Liver (tissue), 9 donors: ENCODE results near the gene PKMYT1. TPM values are rescaled to one million over a fixed set of nuclear protein-coding genes. Genes with fewer than 3 reads are reported as not detected.

Source experiments
- DNase-seq: peaks from one replicate; pipeline ENCODE4 v3.0.0-alpha.2; 2017; ENCODE audit warnings: low spot score
- H3K27ac ChIP-seq, 2 donors: one replicate each; pipeline ENCODE4 v1.7.0; 2013; ENCODE audit warnings: inconsistent platforms in 2 of 2, low read length in 2 of 2, control low read depth in 1 of 2, low read depth in 1 of 2, mild to moderate bottlenecking in 1 of 2
- H3K27me3 ChIP-seq, 4 donors: one replicate each; pipeline versions ENCODE4 v1.6.1 to v1.7.0; 2013; ENCODE audit warnings: low read length in 3 of 4, inconsistent platforms in 1 of 4, mild to moderate bottlenecking in 1 of 4, moderate library complexity in 1 of 4; ENCODE audit not compliant: control insufficient read depth in 4 of 4, insufficient read depth in 4 of 4
- H3K36me3 ChIP-seq, 4 donors: one replicate each; pipeline versions ENCODE4 v1.6.1 to v1.7.0; 2013; ENCODE audit warnings: low read length in 3 of 4, mild to moderate bottlenecking in 3 of 4, low read depth in 1 of 4, moderate library complexity in 1 of 4; ENCODE audit not compliant: control insufficient read depth in 4 of 4, insufficient read depth in 3 of 4
- H3K4me1 ChIP-seq, 4 donors: one replicate each; pipeline versions ENCODE4 v1.6.1 to v1.7.0; 2013; ENCODE audit warnings: low read length in 3 of 4, mild to moderate bottlenecking in 3 of 4, moderate library complexity in 1 of 4; ENCODE audit not compliant: control insufficient read depth in 4 of 4, insufficient read depth in 4 of 4
- H3K4me3 ChIP-seq, 3 donors: one replicate each; pipeline versions ENCODE4 v1.6.1 to v1.7.0; 2013; ENCODE audit warnings: low read length in 3 of 3, control low read depth in 1 of 3, low read depth in 1 of 3, mild to moderate bottlenecking in 1 of 3
- H3K9ac ChIP-seq, 2 donors: one replicate each; pipeline ENCODE4 v1.7.0; 2013; ENCODE audit warnings: low read length in 2 of 2, mild to moderate bottlenecking in 2 of 2, moderate library complexity in 2 of 2, control low read depth in 1 of 2, low read depth in 1 of 2
- H3K9me3 ChIP-seq, 4 donors: one replicate each; pipeline versions ENCODE4 v1.6.1 to v1.7.0; 2013; ENCODE audit warnings: low read length in 3 of 4; ENCODE audit not compliant: control insufficient read depth in 4 of 4
- ATF3 ChIP-seq: IDR thresholded peaks from 2 replicates; pipeline ENCODE4 v1.6.1; 2016; ENCODE audit warnings: antibody characterized with exemption
- CTCF ChIP-seq: fragments of 150-350 bp; IDR thresholded peaks from 2 replicates; pipeline ENCODE4 v1.5.1; 2017; ENCODE audit warnings: improper control_type of control experiment, low read depth, low read length; ENCODE audit not compliant: missing input control
- EGR1 ChIP-seq, 2 donors: IDR thresholded peaks; 2 replicates each; pipeline ENCODE4 v1.6.1; 2016 to 2018; ENCODE audit warnings: antibody characterized with exemption in 2 of 2, low read depth in 2 of 2
- FOXA1 ChIP-seq: IDR thresholded peaks from 2 replicates; pipeline ENCODE4 v1.6.1; 2016; ENCODE audit warnings: antibody characterized with exemption
- FOXA2 ChIP-seq: IDR thresholded peaks from 2 replicates; pipeline ENCODE4 v1.6.1; 2016; ENCODE audit warnings: antibody characterized with exemption
- GABPA ChIP-seq, 2 donors: IDR thresholded peaks in 1 of 2; conservative IDR thresholded peaks in 1 of 2; 2 replicates each; pipeline ENCODE4 v1.6.1; 2016; ENCODE audit warnings: antibody characterized with exemption in 2 of 2, mild to moderate bottlenecking in 1 of 2, moderate library complexity in 1 of 2
- HNF4A ChIP-seq, 2 donors: conservative IDR thresholded peaks; 2 replicates each; pipeline ENCODE4 v1.6.1; 2016; ENCODE audit warnings: antibody characterized with exemption in 2 of 2, mild to moderate bottlenecking in 2 of 2
- HNF4G ChIP-seq: IDR thresholded peaks from 2 replicates; pipeline ENCODE4 v1.6.1; 2016; ENCODE audit warnings: antibody characterized with exemption
- JUND ChIP-seq, 2 donors: IDR thresholded peaks; 2 replicates each; pipeline ENCODE4 v1.6.1; 2016; ENCODE audit warnings: antibody characterized with exemption in 2 of 2
- NR2F2 ChIP-seq: IDR thresholded peaks from 2 replicates; pipeline ENCODE4 v1.6.1; 2016; ENCODE audit warnings: antibody characterized with exemption
- RAD21 ChIP-seq, 2 donors: IDR thresholded peaks; 2 replicates each; pipeline ENCODE4 v1.6.1; 2016; ENCODE audit warnings: antibody characterized with exemption in 2 of 2, mild to moderate bottlenecking in 2 of 2
- RXRA ChIP-seq, 2 donors: IDR thresholded peaks; 2 replicates each; pipeline ENCODE4 v1.6.1; 2017 to 2018; ENCODE audit warnings: antibody characterized with exemption in 2 of 2, mild to moderate bottlenecking in 1 of 2
- SP1 ChIP-seq: IDR thresholded peaks from 2 replicates; pipeline ENCODE4 v1.6.1; 2018; ENCODE audit warnings: antibody characterized with exemption, mild to moderate bottlenecking
- YY1 ChIP-seq: IDR thresholded peaks from 2 replicates; pipeline ENCODE4 v1.6.1; 2016; ENCODE audit warnings: antibody characterized with exemption, mild to moderate bottlenecking
- WGBS: extraction: QIAGEN DNeasy Blood & Tissue Kit; methylation state at CpG from one replicate; pipeline ENCODE4 v1.1.7; 2013; 5-methylcytosine and 5-hydroxymethylcytosine counted together
- polyA plus RNA-seq, 2 donors: library from polyadenylated mRNA; stranded (reverse) in 1 of 2; unstranded in 1 of 2; fragments of 200-250 nt in 1 of 2; fragments of >200 nt in 1 of 2; fragmentation: Nextera tagmentation in 1 of 2; extraction: Ambion mirVana in 1 of 2; gene quantifications; one replicate each; pipeline versions ENCODE4 v1.2.1 to v1.2.3, GENCODE V29; 2013 to 2015
- total RNA-seq, 2 donors: library from RNA; depleted of rRNA; stranded (reverse); fragments of >200 nt; gene quantifications; one replicate each; pipeline ENCODE4 v1.2.3, GENCODE V29; 2014
- TF ChIP-seq, protein P1 (sequence below): IDR thresholded peaks from 2 replicates; pipeline ENCODE4 v1.6.1; 2016; ENCODE audit warnings: antibody characterized with exemption, mild to moderate bottlenecking
- TF ChIP-seq, protein P2 (sequence below): IDR thresholded peaks from 2 replicates; pipeline ENCODE4 v1.6.1; 2016; ENCODE audit warnings: antibody characterized with exemption
- donor health status: healthy.
- donor health status: healthy.
- donor health status: healthy.
- donor health status: healthy.
- donor health status: healthy.

Gene PKMYT1
- total and polyA plus RNA-seq, 4 donors: 0.50 to 15.8 (median 2.6) TPM

DNA sequence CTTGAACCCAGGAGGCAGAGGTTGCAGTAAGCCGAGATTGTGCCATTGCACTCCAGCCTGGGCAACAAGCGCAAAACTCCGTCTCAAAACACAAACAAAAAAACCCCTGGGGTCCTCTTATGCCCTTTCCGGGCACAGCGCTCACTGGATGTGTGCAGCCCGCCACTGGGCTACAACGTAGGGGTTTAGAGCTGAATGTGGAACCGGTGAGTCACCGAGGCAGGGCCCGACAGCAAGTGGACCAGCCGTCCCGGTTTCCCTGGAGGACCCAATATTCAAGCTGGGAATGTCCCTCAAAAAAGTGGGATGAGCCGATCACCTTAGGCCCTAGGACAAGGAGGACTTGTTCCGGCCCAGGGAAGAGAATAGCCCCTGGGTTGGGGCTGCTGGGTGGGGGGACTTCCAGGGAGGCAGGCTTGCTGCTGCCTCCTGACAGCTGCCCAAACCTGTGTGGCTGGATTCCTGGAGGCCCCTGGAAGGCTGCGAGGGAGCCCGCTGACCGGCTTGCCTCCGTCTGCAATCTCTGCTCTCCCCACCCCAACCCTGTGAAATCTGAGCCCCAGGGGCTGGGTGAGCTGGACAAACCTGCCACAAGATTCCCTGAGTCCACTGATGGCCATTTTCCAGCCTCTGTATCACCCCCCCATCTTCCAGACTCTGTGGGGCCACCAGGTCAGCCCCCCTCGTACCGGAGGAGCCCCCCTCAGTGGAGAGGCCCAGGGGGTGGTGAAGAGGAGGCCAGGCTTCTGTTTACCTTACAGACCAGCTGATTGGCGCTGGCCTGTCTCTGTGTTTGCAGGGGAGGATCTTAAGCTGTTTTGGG is 29.5 kb upstream of the PKMYT1 start:
- Histone ChIP-seq H3K9me3 (no peaks in the 10 kb centered on the region), H3K9ac (no peak overlapping the region), H3K27ac (no peak overlapping the region), H3K27me3 (no peaks in the 10 kb centered on the region), H3K4me3 (no peak overlapping the region), H3K4me1 (peaks cover 22 to 53% (median 34%) of the 10 kb centered on the region in 4 donors), H3K36me3 (no peaks in the 10 kb centered on the region)
- DNase-seq: no peak
- 72% methylated on average over 21 of the region's 21 CpGs for WGBS
- TF ChIP-seq HNF4G: no peak
- no peak for TF ChIP-seq ATF3
- TF ChIP-seq, protein P1, sequence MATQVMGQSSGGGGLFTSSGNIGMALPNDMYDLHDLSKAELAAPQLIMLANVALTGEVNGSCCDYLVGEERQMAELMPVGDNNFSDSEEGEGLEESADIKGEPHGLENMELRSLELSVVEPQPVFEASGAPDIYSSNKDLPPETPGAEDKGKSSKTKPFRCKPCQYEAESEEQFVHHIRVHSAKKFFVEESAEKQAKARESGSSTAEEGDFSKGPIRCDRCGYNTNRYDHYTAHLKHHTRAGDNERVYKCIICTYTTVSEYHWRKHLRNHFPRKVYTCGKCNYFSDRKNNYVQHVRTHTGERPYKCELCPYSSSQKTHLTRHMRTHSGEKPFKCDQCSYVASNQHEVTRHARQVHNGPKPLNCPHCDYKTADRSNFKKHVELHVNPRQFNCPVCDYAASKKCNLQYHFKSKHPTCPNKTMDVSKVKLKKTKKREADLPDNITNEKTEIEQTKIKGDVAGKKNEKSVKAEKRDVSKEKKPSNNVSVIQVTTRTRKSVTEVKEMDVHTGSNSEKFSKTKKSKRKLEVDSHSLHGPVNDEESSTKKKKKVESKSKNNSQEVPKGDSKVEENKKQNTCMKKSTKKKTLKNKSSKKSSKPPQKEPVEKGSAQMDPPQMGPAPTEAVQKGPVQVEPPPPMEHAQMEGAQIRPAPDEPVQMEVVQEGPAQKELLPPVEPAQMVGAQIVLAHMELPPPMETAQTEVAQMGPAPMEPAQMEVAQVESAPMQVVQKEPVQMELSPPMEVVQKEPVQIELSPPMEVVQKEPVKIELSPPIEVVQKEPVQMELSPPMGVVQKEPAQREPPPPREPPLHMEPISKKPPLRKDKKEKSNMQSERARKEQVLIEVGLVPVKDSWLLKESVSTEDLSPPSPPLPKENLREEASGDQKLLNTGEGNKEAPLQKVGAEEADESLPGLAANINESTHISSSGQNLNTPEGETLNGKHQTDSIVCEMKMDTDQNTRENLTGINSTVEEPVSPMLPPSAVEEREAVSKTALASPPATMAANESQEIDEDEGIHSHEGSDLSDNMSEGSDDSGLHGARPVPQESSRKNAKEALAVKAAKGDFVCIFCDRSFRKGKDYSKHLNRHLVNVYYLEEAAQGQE: no peak
- no peak for TF ChIP-seq HNF4A (conservative IDR thresholded peaks at IDR 0.05)
- TF ChIP-seq RAD21 (IDR thresholded peaks at IDR 0.05): no peak
- TF ChIP-seq SP1: peak; percentile 33

DNA sequence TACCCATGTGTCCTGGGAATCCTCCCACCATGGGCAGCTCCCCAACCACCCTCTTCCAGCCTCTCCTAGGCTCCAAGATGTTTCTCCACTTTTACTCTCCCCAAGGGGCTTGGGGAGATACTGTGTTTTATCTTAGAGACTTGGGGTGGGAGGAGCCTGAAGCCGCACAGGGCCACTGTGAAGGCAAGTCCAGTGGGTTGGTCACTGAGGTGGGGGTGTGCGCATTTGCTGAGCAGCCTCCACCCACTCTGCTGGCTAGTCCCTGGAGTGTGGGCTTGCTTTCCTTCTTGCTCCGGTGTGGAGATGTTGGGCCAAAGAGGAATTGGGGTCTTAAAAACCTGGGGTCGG is 28.4 kb upstream of the PKMYT1 start:
- Histone ChIP-seq H3K9ac (no peak overlapping the region), H3K27me3 (no peaks in the 10 kb centered on the region), H3K36me3 (no peaks in the 10 kb centered on the region), H3K4me1 (peaks cover 19 to 49% (median 32%) of the 10 kb centered on the region in 4 donors), H3K4me3 (no peak overlapping the region), H3K9me3 (no peaks in the 10 kb centered on the region), H3K27ac (peak overlapping the region in 1 of 2 donors; percentile 90)
- no peak for TF ChIP-seq CTCF
- no peak for TF ChIP-seq FOXA1
- no peak for TF ChIP-seq ATF3
- TF ChIP-seq HNF4A (conservative IDR thresholded peaks at IDR 0.05): no peak
- TF ChIP-seq, protein P1: no peak
- no peak for TF ChIP-seq RAD21 (IDR thresholded peaks at IDR 0.05)
- TF ChIP-seq RXRA (IDR thresholded peaks at IDR 0.05): no peak
- no peak for TF ChIP-seq YY1
- no peak for TF ChIP-seq EGR1 (IDR thresholded peaks at IDR 0.05; ENCODE audit: low read depth in 2 of 2)
- TF ChIP-seq JUND (IDR thresholded peaks at IDR 0.05): no peak
- TF ChIP-seq HNF4G: no peak
- TF ChIP-seq NR2F2: no peak
- TF ChIP-seq FOXA2: no peak
- no peak for TF ChIP-seq GABPA (IDR thresholded peaks at IDR 0.05 in 1 of 2, conservative IDR thresholded peaks at IDR 0.05 in 1 of 2)
- TF ChIP-seq, protein P2, sequence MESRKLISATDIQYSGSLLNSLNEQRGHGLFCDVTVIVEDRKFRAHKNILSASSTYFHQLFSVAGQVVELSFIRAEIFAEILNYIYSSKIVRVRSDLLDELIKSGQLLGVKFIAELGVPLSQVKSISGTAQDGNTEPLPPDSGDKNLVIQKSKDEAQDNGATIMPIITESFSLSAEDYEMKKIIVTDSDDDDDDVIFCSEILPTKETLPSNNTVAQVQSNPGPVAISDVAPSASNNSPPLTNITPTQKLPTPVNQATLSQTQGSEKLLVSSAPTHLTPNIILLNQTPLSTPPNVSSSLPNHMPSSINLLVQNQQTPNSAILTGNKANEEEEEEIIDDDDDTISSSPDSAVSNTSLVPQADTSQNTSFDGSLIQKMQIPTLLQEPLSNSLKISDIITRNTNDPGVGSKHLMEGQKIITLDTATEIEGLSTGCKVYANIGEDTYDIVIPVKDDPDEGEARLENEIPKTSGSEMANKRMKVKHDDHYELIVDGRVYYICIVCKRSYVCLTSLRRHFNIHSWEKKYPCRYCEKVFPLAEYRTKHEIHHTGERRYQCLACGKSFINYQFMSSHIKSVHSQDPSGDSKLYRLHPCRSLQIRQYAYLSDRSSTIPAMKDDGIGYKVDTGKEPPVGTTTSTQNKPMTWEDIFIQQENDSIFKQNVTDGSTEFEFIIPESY: no peak
- DNase-seq: no peak
- 85% methylated on average over 4 of the region's 4 CpGs for WGBS
